Measurements from ENCODE around the gene TAF1C. TPM values are rescaled to one million over a fixed set of nuclear protein-coding genes. Genes with fewer than 3 reads are reported as not detected.

The TAF1C gene
- total and polyA plus RNA-seq, 9 of the 15 experiments (the other 6 are each of a cell fraction or from before 2014, with no cell fraction given), result 1.5 to 74.8 (median 21.0) TPM

- TF ChIP-seq ZNF431 (CRISPR knock-in tag; IDR thresholded peaks at IDR 0.05), result no peak; the same call in 1 of the 2 replicates
- peak; percentile 86 for TF ChIP-seq HDAC8 (tag; IDR thresholded peaks at IDR 0.05)
- TF ChIP-seq, protein P1, sequence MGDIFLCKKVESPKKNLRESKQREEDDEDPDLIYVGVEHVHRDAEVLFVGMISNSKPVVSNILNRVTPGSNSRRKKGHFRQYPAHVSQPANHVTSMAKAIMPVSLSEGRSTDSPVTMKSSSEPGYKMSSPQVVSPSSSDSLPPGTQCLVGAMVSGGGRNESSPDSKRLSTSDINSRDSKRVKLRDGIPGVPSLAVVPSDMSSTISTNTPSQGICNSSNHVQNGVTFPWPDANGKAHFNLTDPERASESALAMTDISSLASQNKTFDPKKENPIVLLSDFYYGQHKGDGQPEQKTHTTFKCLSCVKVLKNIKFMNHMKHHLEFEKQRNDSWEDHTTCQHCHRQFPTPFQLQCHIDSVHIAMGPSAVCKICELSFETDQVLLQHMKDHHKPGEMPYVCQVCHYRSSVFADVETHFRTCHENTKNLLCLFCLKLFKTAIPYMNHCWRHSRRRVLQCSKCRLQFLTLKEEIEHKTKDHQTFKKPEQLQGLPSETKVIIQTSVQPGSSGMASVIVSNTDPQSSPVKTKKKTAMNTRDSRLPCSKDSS (IDR thresholded peaks at IDR 0.05; ENCODE audit: low read depth, partially characterized antibody), result no peak
- TF ChIP-seq MBD2 (IDR thresholded peaks at IDR 0.05; ENCODE audit: borderline replicate concordance, low read depth), result no peak
- TF ChIP-seq EP300 (IDR thresholded peaks at IDR 0.05; ENCODE audit: low read length), result peak; percentile 88
- no peak for TF ChIP-seq GTF2A2 (tag; IDR thresholded peaks at IDR 0.05)
- TF ChIP-seq MXD1 (CRISPR knock-in tag; IDR thresholded peaks at IDR 0.05; ENCODE audit: borderline replicate concordance, poor library complexity, severe bottlenecking), result no peak
- TF ChIP-seq SLC30A9 (CRISPR knock-in tag; IDR thresholded peaks at IDR 0.05), result no peak
- TF ChIP-seq, protein P2, sequence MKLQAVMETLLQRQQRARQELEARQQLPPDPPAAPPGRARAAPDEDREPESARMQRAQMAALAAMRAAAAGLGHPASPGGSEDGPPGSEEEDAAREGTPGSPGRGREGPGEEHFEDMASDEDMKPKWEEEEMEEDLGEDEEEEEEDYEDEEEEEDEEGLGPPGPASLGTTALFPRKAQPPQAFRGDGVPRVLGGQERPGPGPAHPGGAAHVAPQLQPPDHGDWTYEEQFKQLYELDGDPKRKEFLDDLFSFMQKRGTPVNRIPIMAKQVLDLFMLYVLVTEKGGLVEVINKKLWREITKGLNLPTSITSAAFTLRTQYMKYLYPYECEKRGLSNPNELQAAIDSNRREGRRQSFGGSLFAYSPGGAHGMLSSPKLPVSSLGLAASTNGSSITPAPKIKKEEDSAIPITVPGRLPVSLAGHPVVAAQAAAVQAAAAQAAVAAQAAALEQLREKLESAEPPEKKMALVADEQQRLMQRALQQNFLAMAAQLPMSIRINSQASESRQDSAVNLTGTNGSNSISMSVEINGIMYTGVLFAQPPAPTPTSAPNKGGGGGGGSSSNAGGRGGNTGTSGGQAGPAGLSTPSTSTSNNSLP (IDR thresholded peaks at IDR 0.05; ENCODE audit: borderline replicate concordance, low read depth, low read length), result 0 out of 2 replicates have a peak, but pooled peaks have one; percentile 69
- no peak for TF ChIP-seq ZNF217 (CRISPR knock-in tag; IDR thresholded peaks at IDR 0.05)
- TF ChIP-seq, protein P3, sequence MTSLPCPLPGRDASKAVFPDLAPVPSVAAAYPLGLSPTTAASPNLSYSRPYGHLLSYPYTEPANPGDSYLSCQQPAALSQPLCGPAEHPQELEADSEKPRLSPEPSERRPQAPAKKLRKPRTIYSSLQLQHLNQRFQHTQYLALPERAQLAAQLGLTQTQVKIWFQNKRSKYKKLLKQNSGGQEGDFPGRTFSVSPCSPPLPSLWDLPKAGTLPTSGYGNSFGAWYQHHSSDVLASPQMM (CRISPR knock-in tag; IDR thresholded peaks at IDR 0.05), result no peak
- TF ChIP-seq ZNF277 (CRISPR knock-in tag; IDR thresholded peaks at IDR 0.05; ENCODE audit: borderline replicate concordance), result no peak
- TF ChIP-seq ZBTB17 (CRISPR knock-in tag; IDR thresholded peaks at IDR 0.05), result no peak
- no peak for TF ChIP-seq MTA2 (IDR thresholded peaks at IDR 0.05; ENCODE audit: low read depth)
- TF ChIP-seq RFX7 (CRISPR knock-in tag; IDR thresholded peaks at IDR 0.05), result no peak
- no peak for TF ChIP-seq ZNF830 (CRISPR knock-in tag; IDR thresholded peaks at IDR 0.05)
- TF ChIP-seq ARID4B (CRISPR knock-in tag; IDR thresholded peaks at IDR 0.05), result no peak
Measured at GRCh38 chr16:84138824-84139627, 47.8 kb downstream of the TAF1C start (continued).
